ENCODE data around the gene GPRC5D.

DNA sequence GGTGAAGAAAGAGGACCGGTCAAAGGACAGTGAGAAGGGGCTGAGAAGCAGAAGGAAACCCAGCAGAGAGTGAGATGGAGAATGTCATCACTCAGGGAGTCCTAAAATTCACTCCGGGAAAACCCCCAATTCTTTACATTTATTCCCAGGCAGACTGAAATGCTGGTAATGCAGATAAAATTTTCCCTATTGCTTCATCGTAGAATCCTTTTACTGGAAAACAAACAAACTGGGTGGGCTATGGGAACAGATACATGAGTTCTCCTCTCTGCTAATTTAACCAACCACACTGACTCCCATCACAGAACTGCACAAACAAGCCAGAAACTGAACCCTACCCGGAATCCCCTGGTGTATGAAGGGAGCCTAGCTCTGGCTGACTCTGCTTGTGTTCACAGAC lies 27.2 kb upstream of the GPRC5D start:
- TF ChIP-seq, protein P1, sequence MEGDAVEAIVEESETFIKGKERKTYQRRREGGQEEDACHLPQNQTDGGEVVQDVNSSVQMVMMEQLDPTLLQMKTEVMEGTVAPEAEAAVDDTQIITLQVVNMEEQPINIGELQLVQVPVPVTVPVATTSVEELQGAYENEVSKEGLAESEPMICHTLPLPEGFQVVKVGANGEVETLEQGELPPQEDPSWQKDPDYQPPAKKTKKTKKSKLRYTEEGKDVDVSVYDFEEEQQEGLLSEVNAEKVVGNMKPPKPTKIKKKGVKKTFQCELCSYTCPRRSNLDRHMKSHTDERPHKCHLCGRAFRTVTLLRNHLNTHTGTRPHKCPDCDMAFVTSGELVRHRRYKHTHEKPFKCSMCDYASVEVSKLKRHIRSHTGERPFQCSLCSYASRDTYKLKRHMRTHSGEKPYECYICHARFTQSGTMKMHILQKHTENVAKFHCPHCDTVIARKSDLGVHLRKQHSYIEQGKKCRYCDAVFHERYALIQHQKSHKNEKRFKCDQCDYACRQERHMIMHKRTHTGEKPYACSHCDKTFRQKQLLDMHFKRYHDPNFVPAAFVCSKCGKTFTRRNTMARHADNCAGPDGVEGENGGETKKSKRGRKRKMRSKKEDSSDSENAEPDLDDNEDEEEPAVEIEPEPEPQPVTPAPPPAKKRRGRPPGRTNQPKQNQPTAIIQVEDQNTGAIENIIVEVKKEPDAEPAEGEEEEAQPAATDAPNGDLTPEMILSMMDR (IDR thresholded peaks at IDR 0.05), result no peak
- TF ChIP-seq EP300 (IDR thresholded peaks at IDR 0.05), result no peak
- no peak for TF ChIP-seq POLR2AphosphoS5 (IDR thresholded peaks at IDR 0.05)
- TF ChIP-seq POLR2A (IDR thresholded peaks at IDR 0.05), result no peak
